ENCODE measurements around the gene GPI.

Gene GPI

GRCh38 chr19:34404109-34404909 is 39.3 kb downstream of the GPI start, which contains the start of gene PDCD2L:
TSS of gene PDCD2L (plus strand) at chr19:34404399. CDS start at chr19:34404431, 32 bp downstream.
- DNase-seq (ENCODE audit: low read depth), result peak; percentile 89

- DNase-seq (ENCODE audit: low read depth), result no peak
These were observed 41.1 kb downstream of the GPI start for GRCh38 chr19:34405892-34406660.

- DNase-seq (ENCODE audit: low read depth), result no peak
These were observed 43.4 kb downstream of the GPI start for GRCh38 chr19:34408411-34408810.

- DNase-seq (ENCODE audit: low read depth), result no peak
These were observed 44.5 kb downstream of the GPI start for GRCh38 chr19:34409189-34410164.

GRCh38 chr19:34411216-34411615 is 46.2 kb downstream of the GPI start:
- DNase-seq (ENCODE audit: low read depth), result no peak

- no peak for DNase-seq (ENCODE audit: low read depth)
These were observed 51.1 kb downstream of the GPI start for GRCh38 chr19:34416021-34416545.

GRCh38 chr19:34418300-34418699 is 53.3 kb downstream of the GPI start:
- no peak for DNase-seq (ENCODE audit: low read depth)

- DNase-seq (ENCODE audit: low read depth), result no peak
These were observed 61.2 kb downstream of the GPI start for GRCh38 chr19:34426096-34426661.

GRCh38 chr19:34428549-34429285 is 63.7 kb downstream of the GPI start:
- peak; percentile 39 for DNase-seq (ENCODE audit: low read depth)

GRCh38 chr19:34429553-34429952 is 64.6 kb downstream of the GPI start:
- no peak for DNase-seq (ENCODE audit: low read depth)

- DNase-seq (ENCODE audit: low read depth), result no peak
These were observed 66.0 kb downstream of the GPI start for GRCh38 chr19:34430738-34431625.

- no peak for DNase-seq (ENCODE audit: low read depth)
These were observed 66.8 kb downstream of the GPI start for GRCh38 chr19:34431681-34432402.

- DNase-seq (ENCODE audit: low read depth), result no peak
These were observed 67.8 kb downstream of the GPI start for GRCh38 chr19:34432797-34433196.

- no peak for DNase-seq (ENCODE audit: low read depth)
These were observed 71.7 kb downstream of the GPI start for GRCh38 chr19:34436716-34437115.

GRCh38 chr19:34448191-34448590 is 83.2 kb downstream of the GPI start:
- no peak for DNase-seq (ENCODE audit: low read depth)

All from activated T-cell treated with anti-CD3 and anti-CD28 coated beads for 48 hours (primary cell).